Liver (tissue), 9 donors: ENCODE data around the gene OR5AU1. TPM values are rescaled to one million over a fixed set of nuclear protein-coding genes. Genes with fewer than 3 reads are reported as not detected.

Source experiments
- DNase-seq: peaks from one replicate; pipeline ENCODE4 v3.0.0-alpha.2; 2017; ENCODE audit warnings: low spot score
- H3K27ac ChIP-seq, 2 donors: one replicate each; pipeline ENCODE4 v1.7.0; 2013; ENCODE audit warnings: inconsistent platforms in 2 of 2, low read length in 2 of 2, control low read depth in 1 of 2, low read depth in 1 of 2, mild to moderate bottlenecking in 1 of 2
- H3K27me3 ChIP-seq, 4 donors: one replicate each; pipeline versions ENCODE4 v1.6.1 to v1.7.0; 2013; ENCODE audit warnings: low read length in 3 of 4, inconsistent platforms in 1 of 4, mild to moderate bottlenecking in 1 of 4, moderate library complexity in 1 of 4; ENCODE audit not compliant: control insufficient read depth in 4 of 4, insufficient read depth in 4 of 4
- H3K36me3 ChIP-seq, 4 donors: one replicate each; pipeline versions ENCODE4 v1.6.1 to v1.7.0; 2013; ENCODE audit warnings: low read length in 3 of 4, mild to moderate bottlenecking in 3 of 4, low read depth in 1 of 4, moderate library complexity in 1 of 4; ENCODE audit not compliant: control insufficient read depth in 4 of 4, insufficient read depth in 3 of 4
- H3K4me1 ChIP-seq, 4 donors: one replicate each; pipeline versions ENCODE4 v1.6.1 to v1.7.0; 2013; ENCODE audit warnings: low read length in 3 of 4, mild to moderate bottlenecking in 3 of 4, moderate library complexity in 1 of 4; ENCODE audit not compliant: control insufficient read depth in 4 of 4, insufficient read depth in 4 of 4
- H3K4me3 ChIP-seq, 3 donors: one replicate each; pipeline versions ENCODE4 v1.6.1 to v1.7.0; 2013; ENCODE audit warnings: low read length in 3 of 3, control low read depth in 1 of 3, low read depth in 1 of 3, mild to moderate bottlenecking in 1 of 3
- H3K9ac ChIP-seq, 2 donors: one replicate each; pipeline ENCODE4 v1.7.0; 2013; ENCODE audit warnings: low read length in 2 of 2, mild to moderate bottlenecking in 2 of 2, moderate library complexity in 2 of 2, control low read depth in 1 of 2, low read depth in 1 of 2
- H3K9me3 ChIP-seq, 4 donors: one replicate each; pipeline versions ENCODE4 v1.6.1 to v1.7.0; 2013; ENCODE audit warnings: low read length in 3 of 4; ENCODE audit not compliant: control insufficient read depth in 4 of 4
- ATF3 ChIP-seq: IDR thresholded peaks from 2 replicates; pipeline ENCODE4 v1.6.1; 2016; ENCODE audit warnings: antibody characterized with exemption
- CTCF ChIP-seq: fragments of 150-350 bp; IDR thresholded peaks from 2 replicates; pipeline ENCODE4 v1.5.1; 2017; ENCODE audit warnings: improper control_type of control experiment, low read depth, low read length; ENCODE audit not compliant: missing input control
- EGR1 ChIP-seq, 2 donors: IDR thresholded peaks; 2 replicates each; pipeline ENCODE4 v1.6.1; 2016 to 2018; ENCODE audit warnings: antibody characterized with exemption in 2 of 2, low read depth in 2 of 2
- FOXA1 ChIP-seq: IDR thresholded peaks from 2 replicates; pipeline ENCODE4 v1.6.1; 2016; ENCODE audit warnings: antibody characterized with exemption
- FOXA2 ChIP-seq: IDR thresholded peaks from 2 replicates; pipeline ENCODE4 v1.6.1; 2016; ENCODE audit warnings: antibody characterized with exemption
- HNF4A ChIP-seq, 2 donors: conservative IDR thresholded peaks; 2 replicates each; pipeline ENCODE4 v1.6.1; 2016; ENCODE audit warnings: antibody characterized with exemption in 2 of 2, mild to moderate bottlenecking in 2 of 2
- HNF4G ChIP-seq: IDR thresholded peaks from 2 replicates; pipeline ENCODE4 v1.6.1; 2016; ENCODE audit warnings: antibody characterized with exemption
- JUND ChIP-seq, 2 donors: IDR thresholded peaks; 2 replicates each; pipeline ENCODE4 v1.6.1; 2016; ENCODE audit warnings: antibody characterized with exemption in 2 of 2
- MAX ChIP-seq: IDR thresholded peaks from 2 replicates; pipeline ENCODE4 v1.6.1; 2016; ENCODE audit warnings: antibody characterized with exemption
- NR2F2 ChIP-seq: IDR thresholded peaks from 2 replicates; pipeline ENCODE4 v1.6.1; 2016; ENCODE audit warnings: antibody characterized with exemption
- RAD21 ChIP-seq, 2 donors: IDR thresholded peaks; 2 replicates each; pipeline ENCODE4 v1.6.1; 2016; ENCODE audit warnings: antibody characterized with exemption in 2 of 2, mild to moderate bottlenecking in 2 of 2
- REST ChIP-seq: IDR thresholded peaks from 2 replicates; pipeline ENCODE4 v1.6.1; 2016; ENCODE audit warnings: antibody characterized with exemption, mild to moderate bottlenecking
- RXRA ChIP-seq, 2 donors: IDR thresholded peaks; 2 replicates each; pipeline ENCODE4 v1.6.1; 2017 to 2018; ENCODE audit warnings: antibody characterized with exemption in 2 of 2, mild to moderate bottlenecking in 1 of 2
- SP1 ChIP-seq: IDR thresholded peaks from 2 replicates; pipeline ENCODE4 v1.6.1; 2018; ENCODE audit warnings: antibody characterized with exemption, mild to moderate bottlenecking
- TAF1 ChIP-seq: conservative IDR thresholded peaks from 2 replicates; pipeline ENCODE4 v1.6.1; 2016; ENCODE audit warnings: antibody characterized with exemption, mild to moderate bottlenecking
- YY1 ChIP-seq: IDR thresholded peaks from 2 replicates; pipeline ENCODE4 v1.6.1; 2016; ENCODE audit warnings: antibody characterized with exemption, mild to moderate bottlenecking
- ZBTB33 ChIP-seq: IDR thresholded peaks from 2 replicates; pipeline ENCODE4 v1.6.1; 2016; ENCODE audit warnings: antibody characterized with exemption
- WGBS: extraction: QIAGEN DNeasy Blood & Tissue Kit; methylation state at CpG from one replicate; pipeline ENCODE4 v1.1.7; 2013; 5-methylcytosine and 5-hydroxymethylcytosine counted together
- polyA plus RNA-seq, 2 donors: library from polyadenylated mRNA; stranded (reverse) in 1 of 2; unstranded in 1 of 2; fragments of 200-250 nt in 1 of 2; fragments of >200 nt in 1 of 2; fragmentation: Nextera tagmentation in 1 of 2; extraction: Ambion mirVana in 1 of 2; gene quantifications; one replicate each; pipeline versions ENCODE4 v1.2.1 to v1.2.3, GENCODE V29; 2013 to 2015
- total RNA-seq, 2 donors: library from RNA; depleted of rRNA; stranded (reverse); fragments of >200 nt; gene quantifications; one replicate each; pipeline ENCODE4 v1.2.3, GENCODE V29; 2014
- donor health status: healthy.
- donor health status: healthy.
- donor health status: healthy.
- donor health status: healthy.
- donor health status: healthy.

The OR5AU1 gene
- total and polyA plus RNA-seq, 4 donors, result not detected

GRCh38 chr14:21133901-21134300 is 22.0 kb downstream of the OR5AU1 start:
- Histone ChIP-seq H3K9me3 (no peaks in the 10 kb centered on the region), H3K27me3 (no peaks in the 10 kb centered on the region), H3K27ac (no peak overlapping the region), H3K36me3 (no peaks in the 10 kb centered on the region), H3K4me3 (no peak overlapping the region), H3K9ac (no peak overlapping the region), H3K4me1 (no peaks in the 10 kb centered on the region)
- 59% methylated on average over 1 of the region's 1 CpG for WGBS
- no peak for TF ChIP-seq EGR1 (IDR thresholded peaks at IDR 0.05; ENCODE audit: low read depth in 2 of 2)
- TF ChIP-seq TAF1, result no peak
- TF ChIP-seq NR2F2, result no peak
- no peak for TF ChIP-seq SP1
- no peak for TF ChIP-seq ZBTB33
- TF ChIP-seq RXRA (IDR thresholded peaks at IDR 0.05), result no peak
- no peak for TF ChIP-seq MAX
- TF ChIP-seq HNF4A (conservative IDR thresholded peaks at IDR 0.05), result no peak
- TF ChIP-seq REST, result no peak
- TF ChIP-seq RAD21 (IDR thresholded peaks at IDR 0.05), result no peak
- TF ChIP-seq YY1, result no peak
- no peak for DNase-seq

GRCh38 chr14:21123429-21123828 is 32.4 kb downstream of the OR5AU1 start:
- WGBS, result 71% methylated on average over 1 of the region's 1 CpG
- Histone ChIP-seq H3K4me3 (no peak overlapping the region), H3K9ac (no peak overlapping the region), H3K27me3 (no peaks in the 10 kb centered on the region), H3K9me3 (peaks cover 0 to 6% (median 0%) of the 10 kb centered on the region in 4 donors), H3K4me1 (no peaks in the 10 kb centered on the region), H3K36me3 (no peaks in the 10 kb centered on the region), H3K27ac (no peak overlapping the region)
- TF ChIP-seq SP1 (no peak), CTCF (no peak), YY1 (no peak), NR2F2 (no peak), JUND (IDR thresholded peaks at IDR 0.05) (no peak), FOXA1 (no peak), RAD21 (IDR thresholded peaks at IDR 0.05) (no peak), ATF3 (no peak), ZBTB33 (no peak), MAX (no peak), REST (no peak), HNF4G (no peak), FOXA2 (no peak), HNF4A (conservative IDR thresholded peaks at IDR 0.05) (no peak), TAF1 (no peak)
- no peak for DNase-seq
